CD1c-positive myeloid dendritic cell (primary cell): ENCODE measurements around the gene RBL2.
"Not testable (repeated sequence)": the region's sequence is repeated elsewhere in the genome, so short reads cannot be mapped to it uniquely, and the experiment has no call there.

Experiments
- DNase-seq: peaks from one replicate; pipeline ENCODE4 v3.0.0-alpha.2; 2016; ENCODE audit errors: extremely low spot score

RBL2 gene

GRCh38 chr16:53539759-53540718 is 105.8 kb downstream of the RBL2 start:
- DNase-seq, result not testable (repeated sequence)
